Measurements from ENCODE around the gene XDH.

GRCh38 chr2:31299547-31299946 lies 115.0 kb downstream of the XDH start:
- TF ChIP-seq, protein P1, sequence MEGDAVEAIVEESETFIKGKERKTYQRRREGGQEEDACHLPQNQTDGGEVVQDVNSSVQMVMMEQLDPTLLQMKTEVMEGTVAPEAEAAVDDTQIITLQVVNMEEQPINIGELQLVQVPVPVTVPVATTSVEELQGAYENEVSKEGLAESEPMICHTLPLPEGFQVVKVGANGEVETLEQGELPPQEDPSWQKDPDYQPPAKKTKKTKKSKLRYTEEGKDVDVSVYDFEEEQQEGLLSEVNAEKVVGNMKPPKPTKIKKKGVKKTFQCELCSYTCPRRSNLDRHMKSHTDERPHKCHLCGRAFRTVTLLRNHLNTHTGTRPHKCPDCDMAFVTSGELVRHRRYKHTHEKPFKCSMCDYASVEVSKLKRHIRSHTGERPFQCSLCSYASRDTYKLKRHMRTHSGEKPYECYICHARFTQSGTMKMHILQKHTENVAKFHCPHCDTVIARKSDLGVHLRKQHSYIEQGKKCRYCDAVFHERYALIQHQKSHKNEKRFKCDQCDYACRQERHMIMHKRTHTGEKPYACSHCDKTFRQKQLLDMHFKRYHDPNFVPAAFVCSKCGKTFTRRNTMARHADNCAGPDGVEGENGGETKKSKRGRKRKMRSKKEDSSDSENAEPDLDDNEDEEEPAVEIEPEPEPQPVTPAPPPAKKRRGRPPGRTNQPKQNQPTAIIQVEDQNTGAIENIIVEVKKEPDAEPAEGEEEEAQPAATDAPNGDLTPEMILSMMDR (IDR thresholded peaks at IDR 0.05; ENCODE audit: insufficient read depth, low read length, poor library complexity, severe bottlenecking): no peak
- no peak for TF ChIP-seq EZH2phosphoT487 (conservative IDR thresholded peaks at IDR 0.05; ENCODE audit: low read length)
